Measurements from ENCODE around the gene CACNA1S. TPM values are rescaled to one million over a fixed set of nuclear protein-coding genes. Genes with fewer than 3 reads are reported as not detected.

The CACNA1S gene
- total RNA-seq, 1 donor from 2014 or later = 0.07 TPM

GRCh38 chr1:200992382-200993048, 119.7 kb downstream of the CACNA1S start:
- TF ChIP-seq, protein P1, sequence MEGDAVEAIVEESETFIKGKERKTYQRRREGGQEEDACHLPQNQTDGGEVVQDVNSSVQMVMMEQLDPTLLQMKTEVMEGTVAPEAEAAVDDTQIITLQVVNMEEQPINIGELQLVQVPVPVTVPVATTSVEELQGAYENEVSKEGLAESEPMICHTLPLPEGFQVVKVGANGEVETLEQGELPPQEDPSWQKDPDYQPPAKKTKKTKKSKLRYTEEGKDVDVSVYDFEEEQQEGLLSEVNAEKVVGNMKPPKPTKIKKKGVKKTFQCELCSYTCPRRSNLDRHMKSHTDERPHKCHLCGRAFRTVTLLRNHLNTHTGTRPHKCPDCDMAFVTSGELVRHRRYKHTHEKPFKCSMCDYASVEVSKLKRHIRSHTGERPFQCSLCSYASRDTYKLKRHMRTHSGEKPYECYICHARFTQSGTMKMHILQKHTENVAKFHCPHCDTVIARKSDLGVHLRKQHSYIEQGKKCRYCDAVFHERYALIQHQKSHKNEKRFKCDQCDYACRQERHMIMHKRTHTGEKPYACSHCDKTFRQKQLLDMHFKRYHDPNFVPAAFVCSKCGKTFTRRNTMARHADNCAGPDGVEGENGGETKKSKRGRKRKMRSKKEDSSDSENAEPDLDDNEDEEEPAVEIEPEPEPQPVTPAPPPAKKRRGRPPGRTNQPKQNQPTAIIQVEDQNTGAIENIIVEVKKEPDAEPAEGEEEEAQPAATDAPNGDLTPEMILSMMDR (IDR thresholded peaks at IDR 0.05; ENCODE audit: partially characterized antibody, unreplicated experiment) = no peak
- peaks cover 7% of the 10 kb centered on the region for H3K9me3 Mint-ChIP-seq (ENCODE audit: unreplicated experiment)

GRCh38 chr1:200991097-200991614, 121.1 kb downstream of the CACNA1S start:
- Mint-ChIP-seq H3K4me1 (ENCODE audit: low read depth, unreplicated experiment) (no peaks in the 10 kb centered on the region), H3K9me3 (ENCODE audit: unreplicated experiment) (peaks cover 3% of the 10 kb centered on the region), H3K27me3 (ENCODE audit: unreplicated experiment) (peaks cover 3% of the 10 kb centered on the region), H3K36me3 (ENCODE audit: unreplicated experiment) (peaks cover 5% of the 10 kb centered on the region), H3K27ac (ENCODE audit: unreplicated experiment) (no peak overlapping the region), H3K4me3 (ENCODE audit: unreplicated experiment) (no peak overlapping the region)
- DNase-seq = no peak
- TF ChIP-seq, protein P1 (IDR thresholded peaks at IDR 0.05; ENCODE audit: partially characterized antibody, unreplicated experiment) = no peak

More at GRCh38 chr1:200992382-200993048, 119.7 kb downstream of the CACNA1S start:
- no peak for DNase-seq
- Mint-ChIP-seq H3K27ac (ENCODE audit: unreplicated experiment) (no peak overlapping the region), H3K27me3 (ENCODE audit: unreplicated experiment) (peaks cover 3% of the 10 kb centered on the region), H3K4me3 (ENCODE audit: unreplicated experiment) (no peak overlapping the region), H3K4me1 (ENCODE audit: low read depth, unreplicated experiment) (no peaks in the 10 kb centered on the region), H3K36me3 (ENCODE audit: unreplicated experiment) (peaks cover 11% of the 10 kb centered on the region)

GRCh38 chr1:200990114-200990513, 122.1 kb downstream of the CACNA1S start:
- DNase-seq = no peak
- peaks cover 3% of the 10 kb centered on the region for H3K9me3 Mint-ChIP-seq (ENCODE audit: unreplicated experiment)
- H3K27ac Mint-ChIP-seq (ENCODE audit: unreplicated experiment) = no peak overlapping the region
- peaks cover 5% of the 10 kb centered on the region for H3K36me3 Mint-ChIP-seq (ENCODE audit: unreplicated experiment)
- H3K27me3 Mint-ChIP-seq (ENCODE audit: unreplicated experiment) = peaks cover 3% of the 10 kb centered on the region
- TF ChIP-seq, protein P1 (IDR thresholded peaks at IDR 0.05; ENCODE audit: partially characterized antibody, unreplicated experiment) = no peak
- no peak overlapping the region for H3K4me3 Mint-ChIP-seq (ENCODE audit: unreplicated experiment)
- H3K4me1 Mint-ChIP-seq (ENCODE audit: low read depth, unreplicated experiment) = no peaks in the 10 kb centered on the region

Other genes with a start within 250 kb of the CACNA1S start
- gene GPR25, start 239.4 kb downstream of the CACNA1S start, total RNA-seq (ENCODE audit: unreplicated experiment) = not detected
- gene INAVA, start 217.5 kb downstream of the CACNA1S start, total RNA-seq (ENCODE audit: unreplicated experiment) = 2.4 TPM
- 51.1 TPM for gene KIF21B, start 88.7 kb downstream of the CACNA1S start, total RNA-seq (ENCODE audit: unreplicated experiment)
- gene ASCL5, start 14.8 kb upstream of the CACNA1S start, total RNA-seq (ENCODE audit: unreplicated experiment) = not detected
- gene TMEM9, start 42.0 kb upstream of the CACNA1S start, total RNA-seq (ENCODE audit: unreplicated experiment) = 80.2 TPM
- 1.9 TPM for gene IGFN1, start 78.4 kb upstream of the CACNA1S start, total RNA-seq (ENCODE audit: unreplicated experiment)
- not detected for gene PKP1, start 171.1 kb upstream of the CACNA1S start, total RNA-seq (ENCODE audit: unreplicated experiment)